ENCODE data around the gene PFKP. TPM values are rescaled to one million over a fixed set of nuclear protein-coding genes. Genes with fewer than 3 reads are reported as not detected.

The PFKP gene
- total RNA-seq = 100 to 1,000 TPM in 2 of 3 donors, 10 to 100 TPM in 1; 76.1 to 117 (median 100) TPM
- long read RNA-seq, donor 1, transcript PFKP-203 (22 exons, 2,654 nt) = major isoform, 91 of 127 reads
- long read RNA-seq, donor 1, transcript PFKP-201 (6 exons, 1,698 nt) = minor isoform, 5 of 127 reads
- long read RNA-seq, donor 1, partial matches to known transcripts = 17 of 127 reads
- long read RNA-seq, donor 1, other reads (novel, unspliced or antisense) = 14 of 127 reads
- long read RNA-seq, donor 2, transcript PFKP-203 (22 exons, 2,654 nt) = major isoform, 45 of 67 reads
- long read RNA-seq, donor 2, partial matches to known transcripts = 11 of 67 reads
- long read RNA-seq, donor 2, other reads (novel, unspliced or antisense) = 6 of 67 reads

DNA sequence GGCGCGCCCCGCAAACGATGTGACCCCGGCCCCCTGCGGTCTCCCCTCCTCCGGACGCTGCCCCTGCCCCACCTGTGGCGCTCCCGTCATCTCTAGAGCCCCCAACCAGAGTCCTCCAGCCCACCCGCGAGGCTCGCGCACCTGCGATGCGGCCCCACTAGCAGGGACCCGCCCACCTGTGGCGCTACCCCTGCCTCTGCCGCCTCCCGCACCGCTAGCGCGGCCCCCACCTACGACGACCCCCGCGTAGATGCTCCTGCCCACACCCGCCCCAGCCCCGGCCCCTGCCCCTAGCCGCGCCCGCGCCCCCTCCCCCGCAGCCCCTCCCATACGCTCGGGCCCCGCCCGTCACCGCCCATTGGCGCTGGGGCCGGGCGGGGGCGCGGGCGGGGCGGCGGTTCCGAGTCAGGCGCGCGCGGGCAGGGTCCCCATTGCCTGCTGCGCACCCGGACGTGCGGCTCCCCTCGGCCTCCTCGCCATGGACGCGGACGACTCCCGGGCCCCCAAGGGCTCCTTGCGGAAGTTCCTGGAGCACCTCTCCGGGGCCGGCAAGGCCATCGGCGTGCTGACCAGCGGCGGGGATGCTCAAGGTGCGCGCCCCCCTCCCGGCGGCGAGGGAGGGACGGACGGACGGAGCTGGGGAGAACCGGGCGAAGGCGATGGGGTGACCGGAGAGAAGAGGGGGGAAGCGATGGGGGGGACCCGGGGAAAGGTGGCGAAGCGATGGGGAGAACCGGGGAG is at the start of gene PFKP:
Gene PFKP (plus strand): TSS at position 431 of the 741 bp plus-strand sequence. CDS start 48 bp downstream, at position 479.
- peak; percentile 72 for ATAC-seq

DNA sequence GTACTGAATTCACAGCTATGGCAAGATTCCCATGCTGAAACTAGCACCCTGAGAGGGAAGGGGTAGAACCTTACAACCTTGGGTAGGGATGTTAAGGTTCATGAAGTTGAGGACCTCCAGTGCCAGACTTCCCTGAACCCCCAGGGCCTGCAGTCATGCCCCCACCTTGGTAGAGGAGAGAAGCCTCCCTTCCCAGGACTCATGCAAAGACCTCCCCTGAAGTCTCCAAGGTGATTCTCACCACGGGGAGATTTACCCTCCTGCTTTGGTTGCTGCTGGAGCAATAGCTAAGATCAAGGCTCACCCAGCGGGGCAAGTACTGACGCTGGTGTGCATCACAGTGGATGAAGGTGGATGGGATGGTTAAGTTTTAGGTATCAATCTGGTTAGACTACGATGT is 49.1 kb upstream of the PFKP start:
- Histone ChIP-seq H3K36me3 (ENCODE audit: low read depth) (no peaks in the 10 kb centered on the region), H3K4me1 (ENCODE audit: low read depth) (peaks cover 5% of the 10 kb centered on the region), H3K9me3 (no peaks in the 10 kb centered on the region), H3K4me3 (no peak overlapping the region)
- intact Hi-C loops (cut with DNase I, micrococcal nuclease) = no loop called here
- ATAC-seq (no peak), DNase-seq (no peak)
- TF ChIP-seq, protein P1, sequence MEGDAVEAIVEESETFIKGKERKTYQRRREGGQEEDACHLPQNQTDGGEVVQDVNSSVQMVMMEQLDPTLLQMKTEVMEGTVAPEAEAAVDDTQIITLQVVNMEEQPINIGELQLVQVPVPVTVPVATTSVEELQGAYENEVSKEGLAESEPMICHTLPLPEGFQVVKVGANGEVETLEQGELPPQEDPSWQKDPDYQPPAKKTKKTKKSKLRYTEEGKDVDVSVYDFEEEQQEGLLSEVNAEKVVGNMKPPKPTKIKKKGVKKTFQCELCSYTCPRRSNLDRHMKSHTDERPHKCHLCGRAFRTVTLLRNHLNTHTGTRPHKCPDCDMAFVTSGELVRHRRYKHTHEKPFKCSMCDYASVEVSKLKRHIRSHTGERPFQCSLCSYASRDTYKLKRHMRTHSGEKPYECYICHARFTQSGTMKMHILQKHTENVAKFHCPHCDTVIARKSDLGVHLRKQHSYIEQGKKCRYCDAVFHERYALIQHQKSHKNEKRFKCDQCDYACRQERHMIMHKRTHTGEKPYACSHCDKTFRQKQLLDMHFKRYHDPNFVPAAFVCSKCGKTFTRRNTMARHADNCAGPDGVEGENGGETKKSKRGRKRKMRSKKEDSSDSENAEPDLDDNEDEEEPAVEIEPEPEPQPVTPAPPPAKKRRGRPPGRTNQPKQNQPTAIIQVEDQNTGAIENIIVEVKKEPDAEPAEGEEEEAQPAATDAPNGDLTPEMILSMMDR (IDR thresholded peaks at IDR 0.05) = no peak

More for the DNA sequence above, at the start of gene PFKP:
- intact Hi-C loops (cut with DNase I, micrococcal nuclease) = no loop called here
- Histone ChIP-seq H3K4me1 (ENCODE audit: low read depth) (no peaks in the 10 kb centered on the region), H3K9me3 (no peaks in the 10 kb centered on the region), H3K4me3 (peak within 1 kb of the TSS; percentile 41), H3K36me3 (ENCODE audit: low read depth) (no peaks in the 10 kb centered on the region)
- TF ChIP-seq, protein P1 (IDR thresholded peaks at IDR 0.05) = no peak
- DNase-seq = peak; percentile 61 to 78 (median 77)

DNA sequence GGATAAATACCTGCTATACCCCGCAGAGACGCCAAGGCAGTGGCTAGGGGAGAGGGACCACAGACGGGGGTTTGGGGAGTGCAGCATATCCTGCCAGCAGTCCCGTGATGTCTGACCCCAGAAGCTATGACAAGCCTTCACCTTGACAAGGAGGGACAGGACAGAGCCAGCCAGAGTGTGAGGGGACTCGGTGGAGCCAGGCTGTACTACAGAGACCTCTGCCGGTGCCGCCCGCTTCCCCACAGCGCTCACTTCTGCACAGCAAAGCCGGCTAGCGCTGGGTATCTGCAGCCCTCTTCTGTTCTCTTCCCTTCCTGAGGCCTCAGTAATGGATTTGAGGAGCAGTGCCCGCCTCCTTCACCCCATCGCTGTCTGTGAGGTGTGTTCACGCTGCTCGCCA is 47.0 kb upstream of the PFKP start:
- intact Hi-C loops (cut with DNase I, micrococcal nuclease) = no loop called here
- Histone ChIP-seq H3K4me1 (ENCODE audit: low read depth) (no peaks in the 10 kb centered on the region), H3K36me3 (ENCODE audit: low read depth) (no peaks in the 10 kb centered on the region), H3K9me3 (no peaks in the 10 kb centered on the region), H3K4me3 (no peak overlapping the region)
- no peak for DNase-seq
- TF ChIP-seq, protein P1 (IDR thresholded peaks at IDR 0.05) = no peak
- no peak for ATAC-seq

DNA sequence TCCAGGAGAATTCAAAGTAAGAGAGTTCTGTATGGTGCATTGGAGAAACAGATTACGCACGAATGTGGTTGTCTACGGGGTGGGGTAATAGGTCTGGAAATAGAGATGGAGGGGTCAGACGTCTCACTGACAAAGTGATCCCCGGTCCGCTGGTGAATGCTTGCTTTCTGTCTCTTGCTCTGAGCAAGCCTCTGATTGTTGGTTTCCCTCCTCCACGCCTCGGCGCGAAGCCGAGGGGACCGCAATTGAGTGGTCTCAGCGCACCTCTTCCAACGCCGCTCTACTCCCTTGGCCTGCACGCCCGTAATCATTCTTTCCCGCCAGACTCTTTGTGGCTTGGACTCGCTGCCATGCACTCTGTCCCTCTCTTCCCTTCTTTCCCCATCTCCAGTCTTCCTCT is 46.5 kb upstream of the PFKP start:
- DNase-seq (no peak), ATAC-seq (no peak)
- intact Hi-C loops (cut with DNase I, micrococcal nuclease) = no loop called here
- Histone ChIP-seq H3K9me3 (no peaks in the 10 kb centered on the region), H3K4me3 (no peak overlapping the region), H3K4me1 (ENCODE audit: low read depth) (no peaks in the 10 kb centered on the region), H3K36me3 (ENCODE audit: low read depth) (no peaks in the 10 kb centered on the region)
- TF ChIP-seq, protein P1 (IDR thresholded peaks at IDR 0.05) = no peak

DNA sequence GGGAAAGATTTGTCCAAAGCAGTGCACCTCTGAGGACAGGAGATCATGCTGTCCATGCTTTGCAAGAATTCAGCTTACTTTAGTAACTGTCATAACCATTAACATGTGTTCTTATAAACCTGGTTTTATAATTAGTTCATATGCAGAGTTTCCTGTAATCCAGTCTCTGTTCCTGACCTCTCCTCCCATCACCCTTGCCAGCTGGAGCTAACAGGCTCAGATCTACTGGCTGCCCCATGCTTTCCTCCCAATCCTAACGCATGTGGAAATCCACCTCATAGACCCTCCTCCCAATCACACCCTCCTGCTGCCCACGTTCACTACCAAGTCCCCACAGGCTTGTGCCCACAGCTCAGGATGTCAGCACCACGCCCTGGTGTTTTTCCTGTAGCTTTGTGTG is 45.3 kb upstream of the PFKP start:
- no peak for DNase-seq
- intact Hi-C loops (cut with DNase I, micrococcal nuclease) = no loop called here

More for the DNA sequence above, 45.3 kb upstream of the PFKP start:
- TF ChIP-seq, protein P1 (IDR thresholded peaks at IDR 0.05) = no peak
- no peaks in the 10 kb centered on the region for H3K36me3 ChIP-seq (ENCODE audit: low read depth)
- no peak overlapping the region for H3K4me3 ChIP-seq
- no peaks in the 10 kb centered on the region for H3K4me1 ChIP-seq (ENCODE audit: low read depth)
- no peak for ATAC-seq
- H3K9me3 ChIP-seq = no peaks in the 10 kb centered on the region
